HG02571 (cell line): ENCODE data around the gene CRYAB.
A peak's percentile ranks its signal among the peaks of the same experiment; 100 is the strongest.
"Not testable (repeated sequence)": the region's sequence is repeated elsewhere in the genome, so short reads cannot be mapped to it uniquely, and the experiment has no call there.

Source experiments
- ATAC-seq: cut with Tn5 transposase; IDR thresholded peaks from one replicate; pipeline ENCODE4 v1.9.1; 2021; ENCODE audit warnings: mild to moderate bottlenecking, moderate library complexity; ENCODE audit not compliant: unreplicated experiment

Gene CRYAB

DNA sequence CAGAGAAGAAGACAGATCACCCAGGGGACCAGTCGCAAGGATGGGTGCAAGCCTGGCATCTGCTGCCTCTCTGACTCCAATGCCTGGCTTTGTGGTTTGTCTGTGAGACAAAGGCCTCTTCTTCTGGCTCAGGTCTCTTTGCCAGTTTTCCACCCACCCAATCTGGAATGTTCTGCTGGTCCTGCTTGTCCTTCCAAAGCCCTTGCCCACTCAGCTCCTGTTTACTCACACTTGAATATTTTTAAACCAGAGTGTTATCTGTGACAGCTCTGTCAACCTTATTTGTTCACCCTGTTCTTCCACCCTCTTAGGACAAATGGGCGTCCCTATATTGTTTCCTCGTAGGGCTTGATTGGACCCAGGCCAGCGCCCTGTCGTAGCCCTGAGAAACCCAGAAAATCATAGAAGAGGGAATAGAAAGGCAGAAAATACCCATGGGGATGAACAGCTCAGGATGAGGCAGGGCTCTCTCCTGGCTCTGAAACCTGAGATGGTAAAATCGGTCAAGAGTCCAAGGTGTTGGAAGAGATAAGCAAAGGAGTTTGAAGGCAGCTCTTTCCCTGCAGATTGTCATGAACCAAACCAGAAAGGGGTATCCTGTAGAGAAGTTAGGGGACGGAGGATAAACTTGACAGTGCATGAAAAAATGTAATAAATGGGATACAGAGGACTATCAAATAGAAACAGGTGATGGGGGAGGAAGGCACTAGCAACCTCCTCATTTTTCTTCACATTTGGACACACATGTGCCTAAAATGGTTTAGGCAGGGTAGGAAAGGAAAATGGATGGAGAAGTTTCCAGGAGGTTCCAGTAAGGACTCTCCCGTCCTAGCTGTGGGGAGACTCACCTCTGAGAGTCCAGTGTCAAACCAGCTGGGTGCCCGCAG, 651 bp downstream of the CRYAB start:
- no peak for ATAC-seq

DNA sequence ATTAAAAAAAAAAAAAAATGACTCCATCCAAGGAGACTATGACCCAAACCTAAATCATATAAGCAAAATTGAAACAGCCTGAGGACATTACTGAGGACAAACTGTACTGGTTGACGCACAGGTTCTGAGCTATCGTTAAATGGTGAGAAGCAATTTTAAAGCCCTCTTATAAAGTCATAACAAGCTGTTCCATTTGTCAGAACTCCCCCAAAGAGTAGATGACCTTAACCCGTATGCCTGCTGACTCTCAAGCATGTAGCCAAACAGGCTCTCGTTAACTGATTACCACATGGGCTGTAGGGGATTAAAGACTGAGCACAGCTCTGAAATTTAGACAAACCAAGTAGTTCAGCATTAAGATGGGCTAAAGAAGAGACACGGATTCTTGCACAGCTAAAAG, 2.2 kb downstream of the CRYAB start:
- no peak for ATAC-seq

GRCh38 chr11:111908639-111909305, 2.8 kb downstream of the CRYAB start:
- ATAC-seq, result no peak

DNA sequence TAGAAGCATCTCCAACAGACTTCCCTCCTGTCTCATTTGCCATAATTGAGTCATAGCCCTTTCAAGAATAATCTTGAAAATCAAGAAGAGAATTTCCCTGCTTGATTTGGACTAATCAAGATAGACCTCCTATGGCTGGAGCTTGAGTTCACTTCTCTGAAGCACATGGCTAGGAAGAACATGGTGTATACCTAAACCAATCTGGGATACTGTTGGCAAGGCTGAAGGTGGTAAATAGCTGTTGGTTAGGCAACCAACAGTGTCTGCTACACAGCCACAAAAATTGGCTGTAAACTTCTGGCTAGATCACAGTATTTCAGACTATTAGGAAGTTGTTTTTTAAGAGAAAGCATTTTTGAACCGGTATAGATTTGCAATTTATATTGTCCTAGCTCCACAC, 4.9 kb downstream of the CRYAB start:
- ATAC-seq, result no peak

- ATAC-seq, result no peak
Observed at GRCh38 chr11:111905411-111905810, 6.2 kb downstream of the CRYAB start.

- no peak for ATAC-seq
Observed at GRCh38 chr11:111886844-111887243, 24.7 kb downstream of the CRYAB start.

DNA sequence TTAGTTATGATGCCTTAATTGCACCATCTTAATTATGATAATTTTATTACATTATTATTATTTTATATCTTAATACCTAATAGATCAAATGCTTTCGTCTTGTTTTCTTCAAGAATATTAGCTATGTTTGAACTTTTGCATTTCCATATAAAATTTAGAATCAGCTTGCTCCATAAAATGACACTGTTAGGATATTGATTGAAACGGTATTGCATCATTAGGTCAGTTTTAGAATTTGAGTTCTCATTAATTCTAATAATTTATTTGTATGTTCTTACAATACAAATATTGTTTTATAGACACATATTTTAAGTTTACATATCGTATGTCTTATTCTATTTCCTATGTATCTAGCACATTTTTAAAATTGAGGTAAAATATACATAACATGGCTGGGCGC, 25.5 kb downstream of the CRYAB start:
- no peak for ATAC-seq

- ATAC-seq, result not testable (repeated sequence)
Observed at GRCh38 chr11:111885053-111885452, 26.5 kb downstream of the CRYAB start.

- ATAC-seq, result no peak
Observed at GRCh38 chr11:111882202-111882601, 29.4 kb downstream of the CRYAB start.

GRCh38 chr11:111879637-111879960, 32.0 kb downstream of the CRYAB start:
- no peak for ATAC-seq

GRCh38 chr11:111878849-111879636, 32.5 kb downstream of the CRYAB start, which contains the start of the genes CFAP68 and FDXACB1:
Gene CFAP68, plus strand, starts transcription at chr11:111879541. Its CDS starts 20 bp downstream, at chr11:111879561.
Gene FDXACB1, minus strand, starts transcription at chr11:111879165. Its CDS starts 33 bp downstream, at chr11:111879132.
- peak; percentile 89 for ATAC-seq

GRCh38 chr11:111878385-111878848, 33.2 kb downstream of the CRYAB start:
- ATAC-seq, result peak; percentile 5

DNA sequence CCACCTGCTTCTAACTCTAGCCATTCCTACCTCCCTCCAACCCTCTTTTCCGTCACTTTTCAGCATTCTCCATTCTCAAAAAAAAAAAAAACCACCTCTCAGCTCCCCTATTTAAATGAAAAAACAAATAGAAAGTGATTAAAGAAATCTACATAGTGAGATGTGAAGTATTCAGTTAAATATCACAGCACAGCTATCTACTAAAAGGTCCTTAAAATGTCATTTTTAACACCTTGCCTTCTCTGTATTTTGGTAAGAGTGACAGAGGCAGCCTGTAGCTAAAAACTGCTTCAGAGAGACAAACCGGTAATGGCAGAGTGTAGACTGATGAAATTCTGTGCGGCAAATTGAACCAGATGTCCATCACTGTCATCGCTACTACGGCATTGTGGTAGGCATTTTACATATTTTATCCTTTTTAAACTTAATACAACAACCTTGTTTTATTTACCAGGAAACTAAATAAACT, 39.8 kb downstream of the CRYAB start:
- ATAC-seq, result no peak

DNA sequence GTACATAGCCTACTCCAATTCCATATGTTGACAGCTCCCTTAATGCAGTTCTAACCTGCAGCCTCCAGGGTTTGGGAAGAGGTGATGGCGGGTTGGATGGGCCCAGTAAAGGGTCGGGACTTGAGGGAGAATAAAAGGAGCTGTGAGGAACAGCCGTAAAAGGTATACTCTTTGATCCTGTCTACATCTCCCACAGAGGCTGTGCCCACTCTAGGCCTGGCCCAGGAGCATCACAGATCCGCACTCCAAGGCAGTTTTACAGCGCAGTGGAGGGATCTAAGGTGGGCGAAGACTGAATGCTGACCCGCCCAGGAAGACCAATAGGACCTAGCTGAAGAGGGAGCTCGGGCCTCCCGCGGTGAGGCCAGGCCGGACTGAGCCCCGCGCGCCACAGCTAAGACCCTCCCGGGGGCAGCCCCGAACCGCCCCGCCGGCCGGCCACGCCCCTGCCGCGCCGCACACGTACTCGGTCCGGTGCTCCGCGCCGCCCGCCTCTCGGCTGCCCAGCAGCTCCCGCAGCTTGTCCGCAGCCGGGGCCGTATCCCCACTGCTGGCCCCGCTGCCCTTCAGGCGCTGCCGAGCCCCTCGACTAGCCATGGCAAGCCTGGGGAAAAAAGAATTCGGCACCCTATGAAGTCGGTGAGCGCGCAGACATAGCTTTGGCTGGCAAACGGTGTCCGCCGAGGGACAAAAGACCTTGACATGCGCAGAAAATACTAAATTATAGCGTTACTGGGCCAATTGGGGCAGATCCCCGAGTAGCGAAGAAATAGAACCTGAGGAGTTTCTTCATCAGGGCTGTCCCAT, 40.5 kb downstream of the CRYAB start, which contains the start of gene ALG9:
TSS of gene ALG9 (minus strand) at position 696 of the 807 bp plus-strand sequence. CDS start at position 597, 99 bp downstream.
- ATAC-seq, result peak; percentile 88

DNA sequence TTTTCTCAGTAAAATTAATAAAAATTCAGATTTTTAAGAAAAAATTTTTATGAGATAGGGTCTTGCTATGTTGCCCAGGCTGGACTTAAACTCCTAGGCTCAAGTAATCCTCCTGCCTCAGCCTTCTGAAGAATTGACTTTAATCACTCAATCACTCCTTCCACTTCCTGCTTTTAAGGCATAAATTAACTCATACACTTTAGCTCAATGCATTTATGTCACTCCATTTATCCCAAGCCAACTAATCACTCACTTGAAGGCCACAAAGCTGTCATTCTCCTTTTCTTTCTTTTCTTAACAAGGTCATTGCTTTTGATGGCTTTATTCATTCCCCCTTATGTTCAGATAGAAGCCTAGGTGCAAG, 41.1 kb downstream of the CRYAB start:
- peak; percentile 6 for ATAC-seq

DNA sequence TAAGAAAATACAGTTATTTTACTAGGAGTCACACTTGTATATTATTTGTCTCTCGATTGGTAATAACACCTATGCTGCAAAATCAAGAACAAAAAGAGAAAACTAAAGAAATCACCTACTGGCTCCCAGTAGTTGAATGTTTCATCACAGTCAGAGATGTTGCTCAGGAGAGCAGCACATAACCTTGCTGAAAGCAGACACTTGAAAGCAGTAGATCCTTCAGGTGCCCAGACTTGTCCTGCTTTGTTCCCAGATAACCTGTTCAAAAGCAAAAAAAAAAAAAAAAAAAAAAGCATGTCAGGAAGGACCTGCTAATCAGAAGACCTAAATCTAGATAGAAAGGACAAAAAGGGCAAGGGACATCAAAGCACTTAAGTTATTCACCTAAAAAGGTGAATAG, 41.5 kb downstream of the CRYAB start:
- ATAC-seq, result no peak

GRCh38 chr11:111860257-111860656, 51.3 kb downstream of the CRYAB start:
- ATAC-seq, result no peak
